ENCODE measurements around the gene PARN. TPM values are rescaled to one million over a fixed set of nuclear protein-coding genes. Genes with fewer than 3 reads are reported as not detected.
A peak's percentile ranks its signal among the peaks of the same experiment; 100 is the strongest.

PARN gene
- polyA plus RNA-seq, 2 of the 4 experiments (the other 2 are of a cell fraction) = 40.0 to 58.6 TPM

GRCh38 chr16:14569213-14569612 is 60.8 kb downstream of the PARN start:
- FAIRE-seq = no peak
- WGBS (ENCODE audit: missing lambda C conversion rate) = 84% methylated on average over 4 of the region's 4 CpGs
- DNase-seq (ENCODE audit: low read depth in 1 of 2, low spot score in 1 of 2) = no peak
- ChIA-PET POLR2A (no interaction called here), CTCF (no interaction called here)
- ATAC-seq = no peak
- no peak overlapping the region for H3K27ac ChIP-seq
- H3K4me2 ChIP-seq = no peak overlapping the region
- H3K9me3 ChIP-seq = no peaks in the 10 kb centered on the region
- peaks cover 38% of the 10 kb centered on the region for H3K4me1 ChIP-seq
- TF ChIP-seq USF2 (IDR thresholded peaks at IDR 0.05) (no peak), JUNB (IDR thresholded peaks at IDR 0.05) (no peak), EHMT2 (IDR thresholded peaks at IDR 0.05; ENCODE audit: low read depth) (no peak), CHD2 (IDR thresholded peaks at IDR 0.05; ENCODE audit: low read length, partially characterized antibody) (no peak), ATOH8 (CRISPR knock-in tag; IDR thresholded peaks at IDR 0.05; ENCODE audit: low read depth) (no peak), MAX (IDR thresholded peaks at IDR 0.05) (no peak), JUN (IDR thresholded peaks at IDR 0.05) (no peak)
- H3K4me3 ChIP-seq = no peak overlapping the region

- H3K4me2 ChIP-seq = peak overlapping the region; percentile 76; the same call in 1 of the 3 replicates
- peaks cover 61% of the 10 kb centered on the region for H3K4me1 ChIP-seq
- ChIA-PET CTCF (interaction anchor here (0.6 to 1.5 kb wide), 2 partner anchors 14 to 41 kb away, joined by 3 read pairs; no protein-coding TSS in a partner anchor), POLR2A (no interaction called here)
- no peaks in the 10 kb centered on the region for H3K9me3 ChIP-seq
- 31% methylated on average over 1 of the region's 1 CpG for WGBS (ENCODE audit: missing lambda C conversion rate)
- H3K27ac ChIP-seq = peak overlapping the region; percentile 71 to 78; a peak in 4 of 6 replicates
- FAIRE-seq (no peak), ATAC-seq (no peak), DNase-seq (ENCODE audit: low read depth in 1 of 2, low spot score in 1 of 2) (no peak)
- no peak overlapping the region for H3K4me3 ChIP-seq
- TF ChIP-seq TFCP2L1 (CRISPR knock-in tag; IDR thresholded peaks at IDR 0.05) = no peak
- TF ChIP-seq HDAC2 (IDR thresholded peaks at IDR 0.05) = no peak
- TF ChIP-seq HOXB5 (CRISPR knock-in tag; IDR thresholded peaks at IDR 0.05) = no peak
- no peak for TF ChIP-seq CHD4 (IDR thresholded peaks at IDR 0.05; ENCODE audit: borderline replicate concordance)
- TF ChIP-seq RFX5 (IDR thresholded peaks at IDR 0.05) = no peak
- no peak for TF ChIP-seq JUNB (IDR thresholded peaks at IDR 0.05)
- no peak for TF ChIP-seq HES2 (IDR thresholded peaks at IDR 0.05)
- TF ChIP-seq BCL3 (IDR thresholded peaks at IDR 0.05) = no peak
- no peak for TF ChIP-seq HEYL (CRISPR knock-in tag; IDR thresholded peaks at IDR 0.05)
- TF ChIP-seq REST (IDR thresholded peaks at IDR 0.05) = no peak
- no peak for TF ChIP-seq KDM5A (IDR thresholded peaks at IDR 0.05)
- no peak for TF ChIP-seq MAZ (IDR thresholded peaks at IDR 0.05; ENCODE audit: borderline replicate concordance, low read depth, low read length)
- TF ChIP-seq CHD2 (IDR thresholded peaks at IDR 0.05; ENCODE audit: low read length, partially characterized antibody) = no peak
Measured at GRCh38 chr16:14566599-14566998, 63.5 kb downstream of the PARN start.
